ENCODE measurements around the gene TTLL11.

TTLL11 gene

DNA sequence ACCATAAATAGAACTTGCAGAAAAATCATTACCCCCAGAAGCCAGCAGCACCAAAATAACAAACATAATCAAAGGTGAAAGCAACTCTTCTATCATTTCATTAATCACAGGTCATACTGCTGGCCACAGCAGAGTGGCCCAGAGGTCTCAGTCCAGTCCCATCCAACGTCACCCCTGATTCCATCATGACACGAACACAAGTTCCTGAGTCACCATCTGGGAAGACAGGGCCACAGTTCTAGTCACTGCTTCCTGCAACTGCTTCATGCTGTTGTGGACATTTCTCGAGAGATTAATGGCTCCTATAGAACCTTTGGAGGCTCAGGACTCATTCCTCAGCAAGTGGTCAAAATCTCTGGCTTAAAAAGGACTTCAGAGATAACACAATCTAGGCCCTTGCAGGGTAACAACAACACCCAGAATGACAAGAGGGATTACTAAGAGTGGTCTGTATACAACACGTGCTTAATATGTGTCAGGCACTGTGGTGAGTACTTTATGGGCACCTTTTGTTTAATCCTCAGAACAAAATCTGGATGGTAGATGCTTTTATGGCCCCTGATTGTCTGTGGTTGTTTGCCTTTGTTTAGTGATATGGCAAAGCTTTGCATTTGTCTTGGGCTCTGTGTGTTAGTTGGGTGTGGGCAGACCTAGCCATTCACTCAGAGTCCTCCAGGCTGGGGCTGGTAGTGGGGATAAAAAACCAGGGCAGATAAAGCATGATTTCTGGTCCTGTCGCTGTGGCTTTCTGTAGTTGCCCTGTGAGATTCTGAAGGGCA lies 257.3 kb downstream of the TTLL11 start:
- TF ChIP-seq ZNF70 (CRISPR knock-in tag; IDR thresholded peaks at IDR 0.05) (no peak), ZNF8 (CRISPR knock-in tag; IDR thresholded peaks at IDR 0.05) (no peak), ZFP30 (CRISPR knock-in tag; IDR thresholded peaks at IDR 0.05) (no peak), ZC3H10 (CRISPR knock-in tag; IDR thresholded peaks at IDR 0.05) (no peak), PPARA (CRISPR knock-in tag; IDR thresholded peaks at IDR 0.05; ENCODE audit: borderline replicate concordance) (no peak), SNAI2 (CRISPR knock-in tag; IDR thresholded peaks at IDR 0.05) (no peak), CSDC2 (CRISPR knock-in tag; IDR thresholded peaks at IDR 0.05) (no peak), ARNTL (CRISPR knock-in tag; IDR thresholded peaks at IDR 0.05; ENCODE audit: borderline replicate concordance, low read depth) (no peak), RARB (CRISPR knock-in tag; IDR thresholded peaks at IDR 0.05) (no peak)
- TF ChIP-seq, protein P1, sequence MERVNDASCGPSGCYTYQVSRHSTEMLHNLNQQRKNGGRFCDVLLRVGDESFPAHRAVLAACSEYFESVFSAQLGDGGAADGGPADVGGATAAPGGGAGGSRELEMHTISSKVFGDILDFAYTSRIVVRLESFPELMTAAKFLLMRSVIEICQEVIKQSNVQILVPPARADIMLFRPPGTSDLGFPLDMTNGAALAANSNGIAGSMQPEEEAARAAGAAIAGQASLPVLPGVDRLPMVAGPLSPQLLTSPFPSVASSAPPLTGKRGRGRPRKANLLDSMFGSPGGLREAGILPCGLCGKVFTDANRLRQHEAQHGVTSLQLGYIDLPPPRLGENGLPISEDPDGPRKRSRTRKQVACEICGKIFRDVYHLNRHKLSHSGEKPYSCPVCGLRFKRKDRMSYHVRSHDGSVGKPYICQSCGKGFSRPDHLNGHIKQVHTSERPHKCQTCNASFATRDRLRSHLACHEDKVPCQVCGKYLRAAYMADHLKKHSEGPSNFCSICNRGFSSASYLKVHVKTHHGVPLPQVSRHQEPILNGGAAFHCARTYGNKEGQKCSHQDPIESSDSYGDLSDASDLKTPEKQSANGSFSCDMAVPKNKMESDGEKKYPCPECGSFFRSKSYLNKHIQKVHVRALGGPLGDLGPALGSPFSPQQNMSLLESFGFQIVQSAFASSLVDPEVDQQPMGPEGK (CRISPR knock-in tag; IDR thresholded peaks at IDR 0.05; ENCODE audit: borderline replicate concordance), result no peak
- ATAC-seq, result no peak

DNA sequence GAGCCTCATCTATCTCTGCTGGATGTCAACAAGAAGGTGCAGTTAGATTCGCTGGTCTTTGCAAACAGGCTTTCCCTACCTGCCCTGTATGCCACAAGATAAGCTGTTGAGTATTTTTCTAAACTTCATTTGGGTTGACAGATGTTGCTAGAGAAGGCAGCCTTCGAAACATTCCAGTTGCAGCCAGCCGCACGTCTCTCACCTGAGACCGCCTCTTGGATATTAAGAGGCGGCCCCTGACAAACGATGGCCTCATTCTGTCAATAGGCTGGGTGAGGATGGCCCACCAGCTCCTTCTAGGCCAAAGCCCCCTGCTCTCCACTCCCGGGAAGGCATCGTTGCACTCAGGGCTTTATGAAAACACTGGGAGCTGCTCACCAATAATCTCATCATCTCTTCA lies 260.0 kb downstream of the TTLL11 start:
- TF ChIP-seq CSDC2 (CRISPR knock-in tag; IDR thresholded peaks at IDR 0.05) (no peak), TCF4 (CRISPR knock-in tag; IDR thresholded peaks at IDR 0.05; ENCODE audit: borderline replicate concordance) (no peak), ZFP30 (CRISPR knock-in tag; IDR thresholded peaks at IDR 0.05) (no peak), ZFP3 (CRISPR knock-in tag; IDR thresholded peaks at IDR 0.05) (no peak), ARNTL (CRISPR knock-in tag; IDR thresholded peaks at IDR 0.05; ENCODE audit: borderline replicate concordance, low read depth) (no peak), POU6F1 (CRISPR knock-in tag; IDR thresholded peaks at IDR 0.05; ENCODE audit: borderline replicate concordance, low read depth) (no peak), ZNF70 (CRISPR knock-in tag; IDR thresholded peaks at IDR 0.05) (no peak)
- TF ChIP-seq, protein P1 (CRISPR knock-in tag; IDR thresholded peaks at IDR 0.05; ENCODE audit: borderline replicate concordance), result no peak
- TF ChIP-seq, protein P2, sequence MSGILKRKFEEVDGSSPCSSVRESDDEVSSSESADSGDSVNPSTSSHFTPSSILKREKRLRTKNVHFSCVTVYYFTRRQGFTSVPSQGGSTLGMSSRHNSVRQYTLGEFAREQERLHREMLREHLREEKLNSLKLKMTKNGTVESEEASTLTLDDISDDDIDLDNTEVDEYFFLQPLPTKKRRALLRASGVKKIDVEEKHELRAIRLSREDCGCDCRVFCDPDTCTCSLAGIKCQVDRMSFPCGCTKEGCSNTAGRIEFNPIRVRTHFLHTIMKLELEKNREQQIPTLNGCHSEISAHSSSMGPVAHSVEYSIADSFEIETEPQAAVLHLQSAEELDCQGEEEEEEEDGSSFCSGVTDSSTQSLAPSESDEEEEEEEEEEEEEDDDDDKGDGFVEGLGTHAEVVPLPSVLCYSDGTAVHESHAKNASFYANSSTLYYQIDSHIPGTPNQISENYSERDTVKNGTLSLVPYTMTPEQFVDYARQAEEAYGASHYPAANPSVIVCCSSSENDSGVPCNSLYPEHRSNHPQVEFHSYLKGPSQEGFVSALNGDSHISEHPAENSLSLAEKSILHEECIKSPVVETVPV (CRISPR knock-in tag; IDR thresholded peaks at IDR 0.05), result no peak
- TF ChIP-seq, protein P3, sequence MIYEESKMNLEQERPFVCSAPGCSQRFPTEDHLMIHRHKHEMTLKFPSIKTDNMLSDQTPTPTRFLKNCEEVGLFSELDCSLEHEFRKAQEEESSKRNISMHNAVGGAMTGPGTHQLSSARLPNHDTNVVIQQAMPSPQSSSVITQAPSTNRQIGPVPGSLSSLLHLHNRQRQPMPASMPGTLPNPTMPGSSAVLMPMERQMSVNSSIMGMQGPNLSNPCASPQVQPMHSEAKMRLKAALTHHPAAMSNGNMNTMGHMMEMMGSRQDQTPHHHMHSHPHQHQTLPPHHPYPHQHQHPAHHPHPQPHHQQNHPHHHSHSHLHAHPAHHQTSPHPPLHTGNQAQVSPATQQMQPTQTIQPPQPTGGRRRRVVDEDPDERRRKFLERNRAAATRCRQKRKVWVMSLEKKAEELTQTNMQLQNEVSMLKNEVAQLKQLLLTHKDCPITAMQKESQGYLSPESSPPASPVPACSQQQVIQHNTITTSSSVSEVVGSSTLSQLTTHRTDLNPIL (CRISPR knock-in tag; IDR thresholded peaks at IDR 0.05; ENCODE audit: low read depth), result no peak
- no peak for ATAC-seq

- ATAC-seq, result no peak
- TF ChIP-seq CSDC2 (CRISPR knock-in tag; IDR thresholded peaks at IDR 0.05) (no peak), SNAI2 (CRISPR knock-in tag; IDR thresholded peaks at IDR 0.05) (no peak), GLIS3 (CRISPR knock-in tag; IDR thresholded peaks at IDR 0.05) (no peak), BACH2 (CRISPR knock-in tag; IDR thresholded peaks at IDR 0.05; ENCODE audit: borderline replicate concordance) (no peak), RARB (CRISPR knock-in tag; IDR thresholded peaks at IDR 0.05) (no peak), ZFP30 (CRISPR knock-in tag; IDR thresholded peaks at IDR 0.05) (no peak), ARNTL (CRISPR knock-in tag; IDR thresholded peaks at IDR 0.05; ENCODE audit: borderline replicate concordance, low read depth) (no peak), TOX (CRISPR knock-in tag; IDR thresholded peaks at IDR 0.05; ENCODE audit: borderline replicate concordance) (no peak), OSR1 (CRISPR knock-in tag; IDR thresholded peaks at IDR 0.05) (no peak), TCF4 (CRISPR knock-in tag; IDR thresholded peaks at IDR 0.05; ENCODE audit: borderline replicate concordance) (no peak), PPARA (CRISPR knock-in tag; IDR thresholded peaks at IDR 0.05; ENCODE audit: borderline replicate concordance) (no peak)
- TF ChIP-seq, protein P4, sequence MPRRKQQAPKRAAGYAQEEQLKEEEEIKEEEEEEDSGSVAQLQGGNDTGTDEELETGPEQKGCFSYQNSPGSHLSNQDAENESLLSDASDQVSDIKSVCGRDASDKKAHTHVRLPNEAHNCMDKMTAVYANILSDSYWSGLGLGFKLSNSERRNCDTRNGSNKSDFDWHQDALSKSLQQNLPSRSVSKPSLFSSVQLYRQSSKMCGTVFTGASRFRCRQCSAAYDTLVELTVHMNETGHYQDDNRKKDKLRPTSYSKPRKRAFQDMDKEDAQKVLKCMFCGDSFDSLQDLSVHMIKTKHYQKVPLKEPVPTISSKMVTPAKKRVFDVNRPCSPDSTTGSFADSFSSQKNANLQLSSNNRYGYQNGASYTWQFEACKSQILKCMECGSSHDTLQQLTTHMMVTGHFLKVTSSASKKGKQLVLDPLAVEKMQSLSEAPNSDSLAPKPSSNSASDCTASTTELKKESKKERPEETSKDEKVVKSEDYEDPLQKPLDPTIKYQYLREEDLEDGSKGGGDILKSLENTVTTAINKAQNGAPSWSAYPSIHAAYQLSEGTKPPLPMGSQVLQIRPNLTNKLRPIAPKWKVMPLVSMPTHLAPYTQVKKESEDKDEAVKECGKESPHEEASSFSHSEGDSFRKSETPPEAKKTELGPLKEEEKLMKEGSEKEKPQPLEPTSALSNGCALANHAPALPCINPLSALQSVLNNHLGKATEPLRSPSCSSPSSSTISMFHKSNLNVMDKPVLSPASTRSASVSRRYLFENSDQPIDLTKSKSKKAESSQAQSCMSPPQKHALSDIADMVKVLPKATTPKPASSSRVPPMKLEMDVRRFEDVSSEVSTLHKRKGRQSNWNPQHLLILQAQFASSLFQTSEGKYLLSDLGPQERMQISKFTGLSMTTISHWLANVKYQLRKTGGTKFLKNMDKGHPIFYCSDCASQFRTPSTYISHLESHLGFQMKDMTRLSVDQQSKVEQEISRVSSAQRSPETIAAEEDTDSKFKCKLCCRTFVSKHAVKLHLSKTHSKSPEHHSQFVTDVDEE (CRISPR knock-in tag; IDR thresholded peaks at IDR 0.05), result no peak
- TF ChIP-seq, protein P2 (CRISPR knock-in tag; IDR thresholded peaks at IDR 0.05), result no peak
Observed at GRCh38 chr9:121831869-121832268, 261.2 kb downstream of the TTLL11 start.

Data from SK-N-SH treated with all-trans-retinoic acid at 6 μM for 48 hours (cell line).